A549 (cell line): ENCODE data around the gene TMCC2.

Experiments used
- BCL3 ChIP-seq: fragments of >200 bp; sonication (Bioruptor Twin); formaldehyde crosslinking; IDR thresholded peaks from 3 replicates; pipeline ENCODE4 v1.6.1; 2016
- CHD4 ChIP-seq: fragments of 200-600 bp; sonication (generic); IDR thresholded peaks from 2 replicates; pipeline ENCODE4 v1.6.1; 2016; ENCODE audit warnings: antibody characterized with exemption, mild to moderate bottlenecking, borderline replicate concordance
- EHMT2 ChIP-seq: fragments of 200-600 bp; sonication (generic); IDR thresholded peaks from 2 replicates; pipeline ENCODE4 v1.6.1; 2016; ENCODE audit warnings: antibody characterized with exemption, low read depth, mild to moderate bottlenecking, moderate library complexity
- EP300 ChIP-seq, 2 experiments: fragments of >200 bp; sonication (Bioruptor Twin); formaldehyde crosslinking; IDR thresholded peaks; 2 replicates in 1 of 2; 3 replicates in 1 of 2; pipeline ENCODE4 v1.6.1; 2016 to 2017
- POLR2A ChIP-seq: IDR thresholded peaks from 2 replicates; pipeline ENCODE4 v1.6.1; 2012; ENCODE audit warnings: mild to moderate bottlenecking, low read length
- RARB ChIP-seq: fragments of 250-450 bp; sonication (Bioruptor Pico); IDR thresholded peaks from 2 replicates; pipeline ENCODE4 v1.8.0; 2021; ENCODE audit warnings: mild to moderate bottlenecking, moderate library complexity
- REST ChIP-seq: fragments of 200-600 bp; sonication (generic); IDR thresholded peaks from 2 replicates; pipeline ENCODE4 v1.6.1; 2016; ENCODE audit warnings: antibody characterized with exemption, mild to moderate bottlenecking, moderate library complexity
- TF ChIP-seq, protein P1 (sequence below): fragments of >200 bp; sonication (Bioruptor Twin); formaldehyde crosslinking; IDR thresholded peaks from 3 replicates; pipeline ENCODE4 v1.5.1; 2016

- TF ChIP-seq POLR2A (no peak), CHD4 (no peak), EP300 (IDR thresholded peaks at IDR 0.05) (no peak), RARB (CRISPR knock-in tag) (no peak), BCL3 (no peak), REST (no peak), EHMT2 (no peak)
- TF ChIP-seq, protein P1, sequence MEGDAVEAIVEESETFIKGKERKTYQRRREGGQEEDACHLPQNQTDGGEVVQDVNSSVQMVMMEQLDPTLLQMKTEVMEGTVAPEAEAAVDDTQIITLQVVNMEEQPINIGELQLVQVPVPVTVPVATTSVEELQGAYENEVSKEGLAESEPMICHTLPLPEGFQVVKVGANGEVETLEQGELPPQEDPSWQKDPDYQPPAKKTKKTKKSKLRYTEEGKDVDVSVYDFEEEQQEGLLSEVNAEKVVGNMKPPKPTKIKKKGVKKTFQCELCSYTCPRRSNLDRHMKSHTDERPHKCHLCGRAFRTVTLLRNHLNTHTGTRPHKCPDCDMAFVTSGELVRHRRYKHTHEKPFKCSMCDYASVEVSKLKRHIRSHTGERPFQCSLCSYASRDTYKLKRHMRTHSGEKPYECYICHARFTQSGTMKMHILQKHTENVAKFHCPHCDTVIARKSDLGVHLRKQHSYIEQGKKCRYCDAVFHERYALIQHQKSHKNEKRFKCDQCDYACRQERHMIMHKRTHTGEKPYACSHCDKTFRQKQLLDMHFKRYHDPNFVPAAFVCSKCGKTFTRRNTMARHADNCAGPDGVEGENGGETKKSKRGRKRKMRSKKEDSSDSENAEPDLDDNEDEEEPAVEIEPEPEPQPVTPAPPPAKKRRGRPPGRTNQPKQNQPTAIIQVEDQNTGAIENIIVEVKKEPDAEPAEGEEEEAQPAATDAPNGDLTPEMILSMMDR, result peak; percentile 98
Measured at GRCh38 chr1:205273551-205273982, 45.8 kb downstream of the TMCC2 start.
